HG03060 (cell line): Measurements from ENCODE around the gene FBH1.
"Not testable (repeated sequence)": the region's sequence is repeated elsewhere in the genome, so short reads cannot be mapped to it uniquely, and the experiment has no call there.

Experiments
- ATAC-seq: cut with Tn5 transposase; IDR thresholded peaks from one replicate; pipeline ENCODE4 v1.9.1; 2021; ENCODE audit warnings: low read depth, moderate number of reproducible peaks; ENCODE audit not compliant: unreplicated experiment

Gene FBH1

DNA sequence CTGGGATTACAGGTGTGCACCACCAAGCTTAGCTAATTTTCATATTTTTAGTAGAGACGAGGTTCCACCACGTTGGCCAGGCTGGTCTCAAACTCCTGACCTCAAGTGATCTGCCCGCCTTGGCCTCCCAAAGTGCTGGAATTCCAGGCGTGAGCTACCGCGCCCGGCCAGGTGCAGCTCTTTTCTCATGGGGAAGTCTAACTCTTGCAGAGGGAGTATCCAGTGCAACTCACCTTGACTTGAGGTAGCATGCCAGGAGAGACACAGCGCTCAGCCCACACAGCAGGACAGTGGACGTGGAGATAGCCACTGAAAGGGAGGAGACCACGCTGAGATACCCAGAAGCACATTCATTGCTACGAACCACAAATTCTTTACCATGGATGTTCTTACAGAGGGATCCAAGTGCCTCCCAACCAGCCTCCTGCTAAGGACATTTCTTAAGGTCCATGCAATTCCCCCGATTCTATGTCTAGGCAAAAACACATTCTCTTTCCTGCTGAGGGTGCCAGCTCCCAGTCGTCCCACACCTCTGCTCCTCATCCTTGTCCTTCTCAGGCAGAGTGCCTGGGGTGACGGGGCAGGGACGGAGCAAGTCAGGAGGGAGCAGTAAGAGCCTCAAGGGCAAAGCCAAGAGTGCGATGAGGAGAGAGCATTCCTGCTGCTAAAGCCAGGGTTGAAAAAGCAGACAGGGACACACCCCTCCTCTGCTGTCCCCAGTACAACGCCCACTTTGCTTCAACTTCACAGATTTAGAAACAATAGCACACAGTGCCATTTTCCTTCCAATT lies 66.3 kb downstream of the FBH1 start:
- ATAC-seq = no peak

DNA sequence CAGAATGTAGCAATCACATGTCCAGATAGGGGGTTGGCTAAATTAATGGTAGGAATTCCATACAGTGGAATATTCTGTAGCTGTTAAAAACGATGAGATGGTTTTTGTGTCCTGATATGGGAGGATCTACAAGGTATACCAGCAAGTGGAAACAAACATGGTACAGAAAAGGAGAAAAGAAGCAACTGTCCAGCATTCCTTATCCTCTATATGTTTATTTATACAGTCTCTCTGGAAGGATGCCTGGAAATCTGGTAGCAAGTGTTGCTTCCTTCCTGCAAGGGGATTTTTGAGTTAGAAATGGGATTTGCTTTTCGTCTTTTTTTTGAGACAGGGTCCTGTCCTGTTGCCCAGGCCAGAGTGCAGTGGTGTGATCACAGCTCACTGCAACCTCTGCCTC lies 68.0 kb downstream of the FBH1 start:
- no peak for ATAC-seq

- ATAC-seq = no peak
These were observed 68.6 kb downstream of the FBH1 start for GRCh38 chr10:5958675-5959074.

- no peak for ATAC-seq
These were observed 69.1 kb downstream of the FBH1 start for GRCh38 chr10:5959142-5959541.

GRCh38 chr10:5959581-5960069 lies 69.6 kb downstream of the FBH1 start:
- ATAC-seq = no peak

GRCh38 chr10:5960070-5960972 lies 70.3 kb downstream of the FBH1 start:
- ATAC-seq = no peak

DNA sequence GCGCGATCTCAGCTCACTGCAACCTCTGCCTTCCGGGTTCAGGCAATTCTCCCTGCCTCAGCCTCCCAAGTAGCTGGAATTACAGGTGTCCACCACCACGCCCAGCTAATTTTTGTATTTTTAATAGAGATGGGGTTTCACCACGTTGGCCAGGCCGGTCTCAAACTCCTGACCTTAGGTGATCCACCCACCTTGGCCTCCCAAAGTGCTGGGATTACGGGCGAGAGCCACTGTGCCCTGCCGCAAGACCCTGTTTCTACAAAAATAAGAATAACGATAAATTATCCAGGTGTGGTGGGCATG lies 70.9 kb downstream of the FBH1 start:
- not testable (repeated sequence) for ATAC-seq

DNA sequence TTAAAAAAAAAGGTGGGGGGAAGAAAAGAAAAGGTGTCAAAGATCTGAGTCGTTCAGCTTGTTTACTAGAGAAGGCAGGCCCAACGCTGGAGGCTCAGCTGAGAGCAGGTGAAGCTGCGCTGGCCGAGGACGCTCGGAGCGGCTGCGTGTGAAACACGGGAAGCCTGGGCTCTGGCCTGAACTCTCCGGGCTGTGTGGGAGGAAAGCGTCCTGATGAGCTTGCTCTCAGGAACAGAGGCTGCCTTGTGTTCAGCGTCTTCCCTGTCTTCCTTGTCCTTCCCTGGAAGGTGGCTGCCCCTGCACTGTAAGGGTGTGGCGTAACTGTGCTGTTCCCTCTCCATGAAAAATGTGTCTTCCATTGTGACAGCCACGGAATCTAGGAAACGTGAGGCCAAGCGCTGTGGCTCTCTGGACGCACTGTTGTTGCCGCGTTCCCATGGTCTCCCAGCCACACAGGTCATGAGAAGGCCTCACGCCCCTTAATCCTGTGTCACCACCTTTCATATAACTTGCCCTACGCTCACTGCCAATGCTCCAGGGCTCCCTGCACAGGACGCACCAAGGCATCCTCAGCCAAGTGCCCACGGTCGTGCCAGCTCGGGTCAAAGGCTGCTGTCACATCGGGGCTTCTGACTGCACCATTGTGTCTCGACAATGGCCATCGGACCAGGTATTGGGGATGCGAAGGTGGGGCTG lies 71.5 kb downstream of the FBH1 start:
- ATAC-seq = no peak

DNA sequence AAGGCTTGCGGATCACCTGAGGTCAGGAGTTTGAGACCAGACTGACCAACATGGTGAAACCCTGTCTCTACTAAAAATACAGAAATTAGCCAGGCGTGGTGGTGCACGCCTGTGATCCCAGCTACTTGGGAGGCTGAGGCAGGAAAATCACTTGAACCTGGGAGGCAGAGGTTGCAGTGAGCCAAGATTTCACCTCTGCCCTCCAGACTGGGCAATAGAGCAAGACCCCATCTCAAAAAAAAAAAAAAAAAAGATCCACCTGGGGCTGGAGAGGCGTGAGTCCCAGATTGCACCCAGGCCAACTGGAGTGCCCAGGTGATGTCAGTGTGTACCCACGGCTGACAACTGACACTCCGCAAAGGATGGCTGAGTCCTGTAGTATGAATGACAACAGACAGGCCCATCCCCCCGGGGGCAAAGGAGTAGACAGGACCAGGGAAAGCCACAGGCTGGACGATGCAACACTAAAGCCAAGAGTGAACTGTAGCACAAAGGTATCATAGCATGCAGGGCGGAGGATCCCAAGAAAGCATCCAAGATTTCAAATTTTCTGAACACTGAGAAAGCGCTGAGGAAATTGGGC lies 72.4 kb downstream of the FBH1 start:
- not testable (repeated sequence) for ATAC-seq

DNA sequence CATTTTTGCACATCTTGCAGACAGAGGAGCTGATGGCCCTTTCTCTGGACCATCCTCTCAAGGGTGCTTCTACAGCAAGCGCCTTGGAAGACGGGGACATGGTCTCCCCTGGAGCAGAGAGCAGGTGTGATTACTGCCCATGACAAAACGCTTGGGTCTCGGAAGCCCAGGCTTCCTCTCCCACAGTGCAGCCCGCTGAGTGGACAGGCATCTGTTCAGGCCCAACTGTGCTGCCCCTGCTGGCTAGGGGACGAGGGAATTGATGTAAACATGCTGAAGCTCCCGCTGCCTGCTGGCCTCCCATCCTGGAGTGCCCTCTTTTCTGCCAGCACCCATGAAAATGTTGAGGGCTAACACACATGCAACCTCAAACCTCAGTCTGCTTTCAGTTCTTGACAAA lies 73.0 kb downstream of the FBH1 start:
- ATAC-seq = no peak

DNA sequence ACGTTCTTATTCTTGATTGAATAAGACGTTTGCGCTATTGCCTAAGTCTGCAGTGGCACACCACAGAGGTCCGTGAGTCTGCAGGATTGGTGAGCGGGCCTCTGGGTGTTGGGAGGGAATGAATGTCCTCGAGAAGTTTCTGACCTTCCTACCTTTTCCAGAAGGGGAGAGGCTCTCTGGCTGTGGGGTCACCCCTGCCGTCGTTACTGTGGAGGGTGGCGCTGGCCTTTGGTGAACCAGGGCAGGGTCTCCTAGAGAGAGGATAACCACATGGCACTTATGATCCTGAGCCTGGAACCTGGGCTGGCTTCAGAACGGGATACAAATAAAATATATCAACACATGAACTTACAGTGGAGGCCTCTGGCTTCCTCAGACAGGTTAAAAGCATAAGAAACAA lies 73.5 kb downstream of the FBH1 start:
- no peak for ATAC-seq

GRCh38 chr10:5964736-5965135 lies 74.7 kb downstream of the FBH1 start:
- ATAC-seq = no peak

DNA sequence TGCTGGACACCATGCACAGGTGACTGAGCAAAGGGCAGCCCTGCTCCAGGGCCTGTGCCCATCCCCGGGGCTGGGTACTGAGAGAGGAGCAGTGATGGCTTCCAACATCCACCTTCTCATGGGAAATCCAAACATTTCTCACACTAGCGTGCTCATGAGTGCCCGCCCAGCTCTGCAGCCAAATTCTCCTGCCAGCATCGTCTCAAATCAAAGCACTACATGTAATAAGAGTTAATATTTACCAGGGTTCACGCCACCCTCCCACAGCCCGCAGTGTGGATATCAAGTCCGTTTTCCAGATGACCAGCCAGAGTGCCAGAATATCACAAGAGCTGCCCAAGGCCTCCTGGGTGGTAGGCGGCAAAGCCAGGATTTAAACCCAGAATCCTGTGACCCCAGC lies 75.2 kb downstream of the FBH1 start:
- ATAC-seq = no peak

DNA sequence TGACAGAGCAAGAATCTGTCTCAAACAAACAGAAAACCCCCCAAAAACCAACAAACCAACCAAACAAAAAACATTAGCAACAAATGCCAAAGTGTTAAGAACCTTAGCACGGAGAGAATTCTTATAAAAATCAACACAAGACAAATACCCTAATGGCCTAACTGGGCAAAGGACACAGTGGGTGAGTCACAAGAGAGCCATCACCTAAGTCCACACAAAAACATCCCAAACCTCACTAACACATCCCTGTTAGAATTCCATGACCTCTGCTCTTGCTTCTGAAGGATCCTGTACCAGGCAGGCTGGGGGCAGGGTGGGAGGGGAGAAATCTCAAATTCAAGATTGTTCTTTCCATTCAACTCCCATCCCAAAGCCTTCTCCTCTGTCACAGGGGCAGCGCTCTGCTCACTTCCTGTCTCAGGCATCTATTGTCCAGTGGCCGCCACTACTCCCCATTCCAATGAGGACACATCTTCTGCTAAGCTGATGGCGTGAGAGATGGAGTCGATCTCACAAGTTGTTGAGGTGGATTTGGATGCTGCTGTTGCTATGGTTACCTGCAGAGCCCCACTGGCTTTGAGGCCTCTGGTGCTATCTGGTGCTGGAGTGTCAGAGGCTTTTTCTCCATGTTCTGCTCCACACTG lies 78.1 kb downstream of the FBH1 start:
- ATAC-seq = no peak

- ATAC-seq = no peak
These were observed 78.8 kb downstream of the FBH1 start for GRCh38 chr10:5968681-5969453.

- ATAC-seq = no peak
These were observed 80.0 kb downstream of the FBH1 start for GRCh38 chr10:5970066-5970465.

DNA sequence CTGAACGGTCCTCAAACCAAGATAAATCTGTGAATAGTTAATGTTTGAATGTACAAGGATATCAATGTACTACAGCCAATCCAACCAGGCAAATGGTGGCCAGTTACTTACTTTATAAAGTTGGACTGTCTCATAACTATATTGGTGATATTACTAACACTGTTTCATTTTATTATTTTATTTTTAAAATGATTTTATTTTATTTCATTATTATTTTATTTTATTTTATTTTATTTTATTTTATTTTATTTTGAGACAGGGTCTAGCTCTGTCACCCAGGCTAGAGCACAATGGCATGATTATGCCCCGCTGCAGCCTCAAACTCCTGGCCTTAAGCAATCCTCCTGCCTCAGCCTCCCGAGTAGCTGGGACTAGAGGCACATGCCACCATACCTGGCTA lies 80.5 kb downstream of the FBH1 start:
- ATAC-seq = no peak

DNA sequence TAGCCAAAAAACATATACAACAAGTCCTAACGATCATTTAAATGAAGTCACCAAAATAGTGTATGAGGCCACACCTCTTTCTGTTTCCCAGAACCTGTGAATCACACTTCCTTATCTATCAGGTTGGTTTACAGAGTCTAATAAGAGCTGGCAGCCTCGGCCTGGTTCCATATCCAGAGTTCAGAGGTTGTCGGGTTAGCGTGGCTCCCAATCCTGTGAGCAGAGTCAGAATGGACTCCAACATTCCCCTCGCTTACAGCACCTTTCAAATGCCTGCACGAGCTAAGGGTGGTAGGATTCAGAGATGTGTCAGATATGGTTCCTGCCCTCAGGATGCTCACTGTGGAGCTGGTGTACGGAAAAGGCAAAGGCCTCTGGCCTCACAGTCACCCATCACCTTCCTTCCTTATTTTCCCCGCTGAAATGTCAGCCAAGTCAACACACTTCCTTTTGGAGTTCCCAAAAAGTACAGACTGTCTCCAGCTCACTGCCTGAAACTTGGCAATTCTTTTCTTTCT lies 81.3 kb downstream of the FBH1 start:
- ATAC-seq = no peak

- ATAC-seq = no peak
These were observed 81.8 kb downstream of the FBH1 start for GRCh38 chr10:5971886-5972285.
